ENCODE measurements around the gene SGMS1. TPM values are rescaled to one million over a fixed set of nuclear protein-coding genes. Genes with fewer than 3 reads are reported as not detected.

SGMS1 gene
- total RNA-seq, 1 experiment from 2014 or later, result 34.5 TPM

- Mint-ChIP-seq H3K4me1 (ENCODE audit: low read depth, unreplicated experiment) (no peaks in the 10 kb centered on the region), H3K9me3 (ENCODE audit: low read depth, unreplicated experiment) (no peaks in the 10 kb centered on the region), H3K27me3 (ENCODE audit: unreplicated experiment) (no peaks in the 10 kb centered on the region), H3K27ac (ENCODE audit: unreplicated experiment) (no peak overlapping the region), H3K4me3 (ENCODE audit: low read depth, unreplicated experiment) (no peak overlapping the region), H3K36me3 (ENCODE audit: insufficient read depth, unreplicated experiment) (no peaks in the 10 kb centered on the region)
- no TSS peak for BruUV-seq (replicated peaks)
- CTCF ChIA-PET, result no interaction called here
- TF ChIP-seq CTCF (IDR thresholded peaks at IDR 0.05; ENCODE audit: unreplicated experiment), result no peak
- intact Hi-C loops (cut with micrococcal nuclease; ENCODE audit: unreplicated experiment), result no loop called here
- DNase-seq, result no peak
These were observed 319.1 kb downstream of the SGMS1 start for GRCh38 chr10:50304660-50305059.

- CTCF ChIA-PET, result no interaction called here
- Mint-ChIP-seq H3K27ac (ENCODE audit: unreplicated experiment) (no peak overlapping the region), H3K9me3 (ENCODE audit: low read depth, unreplicated experiment) (no peaks in the 10 kb centered on the region), H3K4me3 (ENCODE audit: low read depth, unreplicated experiment) (no peak overlapping the region), H3K36me3 (ENCODE audit: insufficient read depth, unreplicated experiment) (no peaks in the 10 kb centered on the region), H3K27me3 (ENCODE audit: unreplicated experiment) (no peaks in the 10 kb centered on the region), H3K4me1 (ENCODE audit: low read depth, unreplicated experiment) (no peaks in the 10 kb centered on the region)
- intact Hi-C loops (cut with micrococcal nuclease; ENCODE audit: unreplicated experiment), result no loop called here
- DNase-seq, result no peak
- no TSS peak for BruUV-seq (replicated peaks)
- TF ChIP-seq CTCF (IDR thresholded peaks at IDR 0.05; ENCODE audit: unreplicated experiment), result no peak
These were observed 323.6 kb downstream of the SGMS1 start for GRCh38 chr10:50299948-50300669.

- H3K27me3 Mint-ChIP-seq (ENCODE audit: unreplicated experiment), result no peaks in the 10 kb centered on the region
- TF ChIP-seq CTCF (IDR thresholded peaks at IDR 0.05; ENCODE audit: unreplicated experiment), result no peak
- intact Hi-C loops (cut with micrococcal nuclease; ENCODE audit: unreplicated experiment), result no loop called here
- H3K36me3 Mint-ChIP-seq (ENCODE audit: insufficient read depth, unreplicated experiment), result peaks cover 5% of the 10 kb centered on the region
- DNase-seq, result no peak
- no peaks in the 10 kb centered on the region for H3K9me3 Mint-ChIP-seq (ENCODE audit: low read depth, unreplicated experiment)
- no peaks in the 10 kb centered on the region for H3K4me1 Mint-ChIP-seq (ENCODE audit: low read depth, unreplicated experiment)
- BruUV-seq (replicated peaks), result no TSS peak
- no peak overlapping the region for H3K27ac Mint-ChIP-seq (ENCODE audit: unreplicated experiment)
- CTCF ChIA-PET, result no interaction called here
- no peak overlapping the region for H3K4me3 Mint-ChIP-seq (ENCODE audit: low read depth, unreplicated experiment)
These were observed 328.4 kb downstream of the SGMS1 start for GRCh38 chr10:50295367-50295766.

GRCh38 chr10:50294582-50294981 is 329.2 kb downstream of the SGMS1 start:
- no peak overlapping the region for H3K27ac Mint-ChIP-seq (ENCODE audit: unreplicated experiment)
- CTCF ChIA-PET, result no interaction called here
- H3K36me3 Mint-ChIP-seq (ENCODE audit: insufficient read depth, unreplicated experiment), result peaks cover 5% of the 10 kb centered on the region
- no TSS peak for BruUV-seq (replicated peaks)
- TF ChIP-seq CTCF (IDR thresholded peaks at IDR 0.05; ENCODE audit: unreplicated experiment), result no peak
- H3K9me3 Mint-ChIP-seq (ENCODE audit: low read depth, unreplicated experiment), result no peaks in the 10 kb centered on the region
- no peak for DNase-seq
- no peaks in the 10 kb centered on the region for H3K27me3 Mint-ChIP-seq (ENCODE audit: unreplicated experiment)
- intact Hi-C loops (cut with micrococcal nuclease; ENCODE audit: unreplicated experiment), result no loop called here
- H3K4me3 Mint-ChIP-seq (ENCODE audit: low read depth, unreplicated experiment), result no peak overlapping the region
- H3K4me1 Mint-ChIP-seq (ENCODE audit: low read depth, unreplicated experiment), result no peaks in the 10 kb centered on the region
